Right renal cortex interstitium (tissue), 3 donors: ENCODE measurements around the gene SERTAD3. TPM values are rescaled to one million over a fixed set of nuclear protein-coding genes. Genes with fewer than 3 reads are reported as not detected.
"Not testable (repeated sequence)": the region's sequence is repeated elsewhere in the genome, so short reads cannot be mapped to it uniquely, and the experiment has no call there.

Experiments
- DNase-seq, 3 donors: peaks; one replicate each; pipeline ENCODE4 v3.0.0-alpha.2; 2013; ENCODE audit warnings: low read depth in 3 of 3, low spot score in 2 of 3
- polyA plus RNA-seq, 3 donors: library from polyadenylated mRNA; unstranded; fragments of 120-200 nt; gene quantifications; one replicate each; pipeline ENCODE4 v1.2.1, GENCODE V29; 2013; ENCODE audit not compliant: insufficient read length in 3 of 3

The SERTAD3 gene
- polyA plus RNA-seq, 3 donors = 34.1 to 40.8 (median 37.5) TPM

- DNase-seq = no peak
Observed at GRCh38 chr19:40458597-40458974, 14.5 kb upstream of the SERTAD3 start.

GRCh38 chr19:40457953-40458596, 13.9 kb upstream of the SERTAD3 start:
- no peak for DNase-seq

GRCh38 chr19:40457048-40457447, 12.9 kb upstream of the SERTAD3 start:
- no peak for DNase-seq

GRCh38 chr19:40453943-40454342, 9.8 kb upstream of the SERTAD3 start:
- DNase-seq = not testable (repeated sequence)

GRCh38 chr19:40453151-40453735, 9.1 kb upstream of the SERTAD3 start:
- no peak for DNase-seq

GRCh38 chr19:40452016-40452415, 7.9 kb upstream of the SERTAD3 start:
- no peak for DNase-seq

- no peak for DNase-seq
Observed at GRCh38 chr19:40450664-40451063, 6.5 kb upstream of the SERTAD3 start.

GRCh38 chr19:40449506-40449905, 5.4 kb upstream of the SERTAD3 start:
- no peak for DNase-seq

GRCh38 chr19:40446263-40446784, 2.2 kb upstream of the SERTAD3 start:
- DNase-seq = no peak

GRCh38 chr19:40445780-40446262, 1.7 kb upstream of the SERTAD3 start:
- no peak for DNase-seq

- DNase-seq = no peak
Observed at GRCh38 chr19:40444825-40445312, 734 bp upstream of the SERTAD3 start.

GRCh38 chr19:40443131-40443999, 770 bp downstream of the SERTAD3 start:
- peak; percentile 95 to 99 (median 99) for DNase-seq

GRCh38 chr19:40442328-40443130, 1.6 kb downstream of the SERTAD3 start:
- DNase-seq = no peak

GRCh38 chr19:40441719-40442253, 2.3 kb downstream of the SERTAD3 start:
- no peak for DNase-seq

- DNase-seq = no peak
Observed at GRCh38 chr19:40438284-40438683, 5.9 kb downstream of the SERTAD3 start.

GRCh38 chr19:40433391-40434216, 10.5 kb downstream of the SERTAD3 start:
- DNase-seq = peak in 1 of 3 donors; percentile 86

GRCh38 chr19:40432760-40433159, 11.4 kb downstream of the SERTAD3 start:
- DNase-seq = not testable (repeated sequence)

- no peak for DNase-seq
Observed at GRCh38 chr19:40431698-40432097, 12.4 kb downstream of the SERTAD3 start.

GRCh38 chr19:40430242-40430641, 13.9 kb downstream of the SERTAD3 start:
- not testable (repeated sequence) for DNase-seq
